ENCODE data around the gene TRERF1.

The TRERF1 gene

DNA sequence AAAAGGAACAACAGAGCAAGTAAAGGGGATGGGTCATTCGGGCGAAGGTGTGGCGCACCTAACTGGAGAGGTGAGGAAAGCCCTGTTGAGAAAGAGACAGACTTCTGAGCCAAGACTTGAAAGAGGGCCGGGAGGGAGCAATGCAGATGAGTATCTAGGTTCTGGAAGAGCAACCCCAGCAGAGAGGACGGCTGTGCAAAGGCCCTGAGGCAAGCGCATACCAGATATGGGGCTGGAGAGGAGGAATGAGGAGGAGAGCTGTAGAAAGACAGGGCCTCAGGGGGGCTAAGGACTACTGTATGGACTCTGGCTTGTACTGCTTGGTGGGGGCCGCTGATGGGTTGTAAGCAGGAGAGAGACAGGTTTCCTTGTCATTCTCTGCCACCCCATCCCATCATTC, 21.9 kb downstream of the TRERF1 start:
- TF ChIP-seq, protein P1, sequence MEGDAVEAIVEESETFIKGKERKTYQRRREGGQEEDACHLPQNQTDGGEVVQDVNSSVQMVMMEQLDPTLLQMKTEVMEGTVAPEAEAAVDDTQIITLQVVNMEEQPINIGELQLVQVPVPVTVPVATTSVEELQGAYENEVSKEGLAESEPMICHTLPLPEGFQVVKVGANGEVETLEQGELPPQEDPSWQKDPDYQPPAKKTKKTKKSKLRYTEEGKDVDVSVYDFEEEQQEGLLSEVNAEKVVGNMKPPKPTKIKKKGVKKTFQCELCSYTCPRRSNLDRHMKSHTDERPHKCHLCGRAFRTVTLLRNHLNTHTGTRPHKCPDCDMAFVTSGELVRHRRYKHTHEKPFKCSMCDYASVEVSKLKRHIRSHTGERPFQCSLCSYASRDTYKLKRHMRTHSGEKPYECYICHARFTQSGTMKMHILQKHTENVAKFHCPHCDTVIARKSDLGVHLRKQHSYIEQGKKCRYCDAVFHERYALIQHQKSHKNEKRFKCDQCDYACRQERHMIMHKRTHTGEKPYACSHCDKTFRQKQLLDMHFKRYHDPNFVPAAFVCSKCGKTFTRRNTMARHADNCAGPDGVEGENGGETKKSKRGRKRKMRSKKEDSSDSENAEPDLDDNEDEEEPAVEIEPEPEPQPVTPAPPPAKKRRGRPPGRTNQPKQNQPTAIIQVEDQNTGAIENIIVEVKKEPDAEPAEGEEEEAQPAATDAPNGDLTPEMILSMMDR (IDR thresholded peaks at IDR 0.05; ENCODE audit: extremely low read depth, missing control alignments): no peak
- DNase-seq (ENCODE audit: low spot score): no peak

DNA sequence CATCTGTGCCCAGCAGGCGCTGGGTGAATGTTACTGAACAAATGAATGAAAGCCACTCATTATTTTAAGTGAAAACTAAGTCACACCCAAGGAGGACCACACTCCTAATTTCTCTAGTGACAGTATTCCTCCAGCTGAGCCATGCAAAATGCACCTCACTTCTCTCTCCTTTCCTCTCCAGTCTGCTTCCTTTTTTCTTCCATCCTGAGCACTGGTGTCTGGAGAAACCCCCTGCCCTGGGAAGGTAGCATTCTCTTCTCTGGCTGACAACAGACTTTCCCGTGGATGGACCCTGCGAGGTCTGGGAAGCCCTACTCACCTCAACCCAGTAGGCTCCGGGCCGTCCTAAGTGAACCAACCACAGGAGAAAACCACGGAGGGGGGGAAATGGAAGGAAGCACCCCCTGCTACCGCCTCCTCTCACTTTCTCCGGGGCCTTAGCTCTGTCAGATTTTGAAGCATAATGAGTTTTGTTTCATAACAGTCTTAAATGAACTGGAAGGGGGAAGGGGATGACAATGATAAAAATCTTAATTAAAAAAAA, 22.6 kb downstream of the TRERF1 start:
- TF ChIP-seq, protein P1 (IDR thresholded peaks at IDR 0.05; ENCODE audit: extremely low read depth, missing control alignments): no peak
- DNase-seq (ENCODE audit: low spot score): no peak

DNA sequence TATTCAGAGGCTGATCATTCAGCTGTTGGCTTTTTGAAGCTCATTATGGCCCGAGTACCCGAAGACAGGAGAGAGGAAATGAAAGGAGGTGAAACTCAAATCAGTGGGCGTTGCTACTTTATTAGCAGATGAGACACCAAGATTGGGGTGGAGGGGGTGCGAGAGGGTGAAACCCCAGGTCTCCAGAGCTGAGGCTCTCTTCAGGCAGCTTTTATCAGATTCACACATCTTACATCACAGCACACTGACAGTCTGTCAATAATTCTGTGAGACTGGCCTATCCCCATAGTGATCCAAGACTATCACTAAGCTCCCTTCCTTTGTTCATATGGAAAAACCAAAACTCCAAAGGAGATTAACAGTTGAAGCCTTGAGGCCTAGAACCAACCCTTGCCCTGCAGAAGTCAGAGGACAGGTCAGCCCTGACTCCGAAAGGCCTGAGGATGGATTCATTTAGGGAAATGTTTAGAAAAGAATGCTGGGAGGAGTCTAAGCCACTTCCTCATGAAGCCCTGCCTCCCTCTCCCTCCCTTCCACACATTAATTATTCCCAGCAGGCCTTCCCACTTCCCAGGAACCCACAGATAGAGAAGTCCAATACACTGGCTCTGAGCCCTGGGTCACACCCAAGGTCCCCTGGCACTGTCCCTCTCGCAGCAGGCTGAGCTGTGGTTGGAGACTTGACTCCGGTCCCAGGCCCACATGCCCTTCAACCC, 23.2 kb downstream of the TRERF1 start:
- DNase-seq (ENCODE audit: low spot score): peak; percentile 73

DNA sequence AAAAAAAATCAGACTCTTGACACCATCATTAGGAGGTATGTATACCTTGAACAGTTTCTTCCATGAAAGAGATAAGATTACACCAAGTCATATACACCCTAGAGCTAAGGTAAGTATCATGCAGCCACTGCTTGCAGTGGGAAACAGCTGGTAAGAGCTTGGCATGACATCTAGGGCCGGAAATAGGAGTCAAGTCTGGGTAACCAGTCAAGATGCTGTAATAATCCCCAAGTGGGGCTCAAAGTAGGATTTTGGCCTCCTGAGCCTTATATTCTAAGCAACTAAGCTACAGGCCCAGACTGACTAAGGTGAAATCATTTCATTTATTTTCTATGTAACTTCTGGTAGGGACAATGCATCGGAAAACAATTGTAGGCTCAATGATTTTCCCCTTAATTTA, 23.9 kb downstream of the TRERF1 start:
- TF ChIP-seq, protein P1 (IDR thresholded peaks at IDR 0.05; ENCODE audit: extremely low read depth, missing control alignments): no peak
- no peak for DNase-seq (ENCODE audit: low spot score)

More for the DNA sequence above, 23.2 kb downstream of the TRERF1 start:
- TF ChIP-seq, protein P1 (IDR thresholded peaks at IDR 0.05; ENCODE audit: extremely low read depth, missing control alignments): no peak

DNA sequence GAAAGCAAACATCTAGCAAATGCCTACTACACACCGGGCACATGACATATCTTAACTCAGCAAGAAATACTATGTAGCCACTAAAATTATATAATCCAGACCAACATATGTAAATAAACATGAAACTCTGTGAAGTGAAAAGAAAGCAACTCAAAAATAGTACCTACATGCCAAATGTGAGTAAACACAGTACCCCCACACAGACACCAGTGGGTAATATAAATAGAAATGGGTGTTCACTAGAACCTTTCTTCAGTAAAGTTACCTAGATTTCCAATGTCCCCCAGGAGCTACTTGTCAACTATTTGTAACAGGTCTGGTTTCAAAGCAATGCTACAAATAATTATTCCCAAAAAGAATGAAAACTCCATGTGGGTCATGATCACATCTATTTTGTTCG, 25.5 kb downstream of the TRERF1 start:
- TF ChIP-seq, protein P1 (IDR thresholded peaks at IDR 0.05; ENCODE audit: extremely low read depth, missing control alignments): no peak
- no peak for DNase-seq (ENCODE audit: low spot score)

DNA sequence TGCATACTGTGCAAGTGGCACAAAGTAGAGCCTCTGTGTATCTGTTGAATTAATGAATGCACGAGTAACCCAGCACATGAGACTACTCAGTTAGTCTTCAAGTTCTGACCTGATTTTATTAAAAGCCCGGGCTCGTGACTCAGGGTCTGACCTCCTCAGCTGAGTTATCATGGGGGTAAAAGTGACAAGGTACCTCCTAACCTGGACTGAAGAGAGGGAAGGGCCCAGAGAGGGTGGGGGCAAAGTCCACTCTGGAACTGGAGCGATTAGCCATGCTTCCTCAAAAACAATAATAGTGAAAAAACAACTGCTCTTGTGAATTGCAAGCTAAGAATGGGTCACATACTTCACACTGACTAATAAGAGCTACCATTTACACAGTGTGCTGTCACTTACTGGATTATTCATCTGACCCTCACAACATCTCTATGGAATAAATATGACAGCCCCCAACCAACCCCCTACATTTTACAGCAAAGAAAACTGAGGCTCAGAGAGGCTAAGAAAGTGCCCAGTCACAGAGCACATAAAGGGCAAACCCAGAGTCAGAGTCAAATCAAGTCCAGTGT, 26.7 kb downstream of the TRERF1 start:
- TF ChIP-seq, protein P1 (IDR thresholded peaks at IDR 0.05; ENCODE audit: extremely low read depth, missing control alignments): no peak
- DNase-seq (ENCODE audit: low spot score): no peak

DNA sequence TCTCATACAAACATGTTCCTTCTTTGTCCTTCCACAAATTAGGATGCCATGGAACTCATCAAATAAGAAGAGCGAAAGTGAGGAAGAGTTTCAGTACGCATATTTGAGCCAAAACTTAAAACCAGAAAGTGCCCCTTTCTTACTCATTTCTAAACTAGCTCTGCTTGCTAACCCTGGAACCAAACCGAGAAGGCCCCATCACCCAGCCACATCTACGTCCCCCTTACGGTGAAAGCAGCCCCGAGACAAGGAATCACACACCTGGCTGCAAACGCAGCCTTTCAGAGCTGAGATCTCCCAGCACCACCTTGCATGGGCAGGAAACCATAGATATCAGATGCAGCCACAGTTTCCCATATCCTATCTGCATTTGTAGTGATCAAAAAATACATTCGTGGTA, 28.5 kb downstream of the TRERF1 start:
- TF ChIP-seq, protein P1 (IDR thresholded peaks at IDR 0.05; ENCODE audit: extremely low read depth, missing control alignments): no peak
- peak; percentile 30 for DNase-seq (ENCODE audit: low spot score)
